SK-N-SH treated with all-trans-retinoic acid at 6 μM for 48 hours (cell line): ENCODE measurements around the gene PLPPR4.

ENCODE experiments used
- ATAC-seq: fragments of 200-7000 bp; cut with Tn5 transposase; 3 replicates; pipeline ENCODE4 v1.9.1; 2020; ENCODE audit warnings: mild to moderate bottlenecking, moderate library complexity
- ARNTL ChIP-seq: fragments of 450-650 bp; formaldehyde crosslinking; IDR thresholded peaks from 2 replicates; pipeline ENCODE4 v1.5.0; 2020; ENCODE audit warnings: low read depth, mild to moderate bottlenecking, moderate library complexity, borderline replicate concordance
- BACH2 ChIP-seq: fragments of 250-450 bp; sonication (Bioruptor Pico); IDR thresholded peaks from 2 replicates; pipeline ENCODE4 v1.9.0; 2021; ENCODE audit warnings: mild to moderate bottlenecking, borderline replicate concordance
- CSDC2 ChIP-seq: fragments of 250-450 bp; sonication (Bioruptor Pico); IDR thresholded peaks from 2 replicates; pipeline ENCODE4 v1.5.0; 2020; ENCODE audit warnings: mild to moderate bottlenecking, moderate library complexity
- GLIS3 ChIP-seq: fragments of 250-450 bp; sonication (Bioruptor Pico); IDR thresholded peaks from 2 replicates; pipeline ENCODE4 v1.5.0; 2020; ENCODE audit warnings: mild to moderate bottlenecking, moderate library complexity
- ISL1 ChIP-seq: fragments of 250-450 bp; sonication (Bioruptor Pico); IDR thresholded peaks from 2 replicates; pipeline ENCODE4 v2.1.2; 2022; ENCODE audit warnings: mild to moderate bottlenecking, moderate library complexity
- OSR1 ChIP-seq: fragments of 250-450 bp; sonication (Bioruptor Pico); IDR thresholded peaks from 2 replicates; pipeline ENCODE4 v1.8.0; 2022; ENCODE audit warnings: moderate library complexity, mild to moderate bottlenecking, inconsistent platforms
- POU6F1 ChIP-seq: fragments of 250-450 bp; sonication (Bioruptor Pico); IDR thresholded peaks from 2 replicates; pipeline ENCODE4 v1.8.0; 2021; ENCODE audit warnings: low read depth, mild to moderate bottlenecking, moderate library complexity, borderline replicate concordance
- PPARA ChIP-seq: fragments of 250-450 bp; sonication (Bioruptor Pico); IDR thresholded peaks from 2 replicates; pipeline ENCODE4 v1.5.0; 2020; ENCODE audit warnings: mild to moderate bottlenecking, borderline replicate concordance
- RARB ChIP-seq: fragments of 250-450 bp; sonication (Bioruptor Pico); IDR thresholded peaks from 2 replicates; pipeline ENCODE4 v1.8.0; 2021; ENCODE audit warnings: mild to moderate bottlenecking, moderate library complexity
- TCF4 ChIP-seq: fragments of 250-450 bp; sonication (Bioruptor Pico); IDR thresholded peaks from 2 replicates; pipeline ENCODE4 v1.8.0; 2021; ENCODE audit warnings: mild to moderate bottlenecking, moderate library complexity, borderline replicate concordance
- TOX ChIP-seq: fragments of 250-450 bp; sonication (Bioruptor Pico); IDR thresholded peaks from 2 replicates; pipeline ENCODE4 v1.8.0; 2021; ENCODE audit warnings: mild to moderate bottlenecking, moderate library complexity, borderline replicate concordance
- ZC3H10 ChIP-seq: fragments of 250-450 bp; sonication (Bioruptor Pico); IDR thresholded peaks from 2 replicates; pipeline ENCODE4 v1.5.1; 2021; ENCODE audit warnings: mild to moderate bottlenecking, moderate library complexity
- ZFP3 ChIP-seq: fragments of 250-450 bp; sonication (Bioruptor Pico); IDR thresholded peaks from 2 replicates; pipeline ENCODE4 v1.5.0; 2020; ENCODE audit warnings: mild to moderate bottlenecking, moderate library complexity
- ZFP30 ChIP-seq: fragments of 450-650 bp; formaldehyde crosslinking; IDR thresholded peaks from 2 replicates; pipeline ENCODE4 v1.5.0; 2022; ENCODE audit warnings: mild to moderate bottlenecking, moderate library complexity
- ZNF565 ChIP-seq: fragments of 450-650 bp; formaldehyde crosslinking; conservative IDR thresholded peaks from 2 replicates; pipeline ENCODE4 v1.5.0; 2020; ENCODE audit warnings: low read depth, mild to moderate bottlenecking, moderate library complexity
- ZNF70 ChIP-seq: fragments of 450-650 bp; formaldehyde crosslinking; IDR thresholded peaks from 2 replicates; pipeline ENCODE4 v1.5.0; 2020; ENCODE audit warnings: mild to moderate bottlenecking, moderate library complexity
- ZNF8 ChIP-seq: fragments of 450-650 bp; formaldehyde crosslinking; IDR thresholded peaks from 2 replicates; pipeline ENCODE4 v1.5.0; 2020; ENCODE audit warnings: mild to moderate bottlenecking, moderate library complexity
- TF ChIP-seq, protein P1 (sequence below): fragments of 250-450 bp; sonication (Bioruptor Pico); IDR thresholded peaks from 2 replicates; pipeline ENCODE4 v1.8.0; 2020; ENCODE audit warnings: mild to moderate bottlenecking, moderate library complexity, borderline replicate concordance
- TF ChIP-seq, protein P2 (sequence below): fragments of 250-450 bp; sonication (Bioruptor Pico); IDR thresholded peaks from 2 replicates; pipeline ENCODE4 v1.5.1; 2020; ENCODE audit warnings: low read depth, mild to moderate bottlenecking, moderate library complexity
- TF ChIP-seq, protein P3 (sequence below): fragments of 250-450 bp; sonication (Bioruptor Pico); IDR thresholded peaks from 2 replicates; pipeline ENCODE4 v1.5.1; 2021; ENCODE audit warnings: mild to moderate bottlenecking, moderate library complexity

The PLPPR4 gene

GRCh38 chr1:99228153-99228552, 36.1 kb upstream of the PLPPR4 start:
- ATAC-seq = no peak
- TF ChIP-seq ZNF70 (CRISPR knock-in tag) (no peak), ARNTL (no peak), OSR1 (no peak), ZC3H10 (CRISPR knock-in tag) (no peak), TOX (CRISPR knock-in tag) (no peak), CSDC2 (CRISPR knock-in tag) (no peak), ISL1 (CRISPR knock-in tag) (no peak), ZNF565 (CRISPR knock-in tag) (no peak), GLIS3 (CRISPR knock-in tag) (no peak), BACH2 (CRISPR knock-in tag) (no peak)

GRCh38 chr1:99229122-99229521, 35.2 kb upstream of the PLPPR4 start:
- TF ChIP-seq, protein P1, sequence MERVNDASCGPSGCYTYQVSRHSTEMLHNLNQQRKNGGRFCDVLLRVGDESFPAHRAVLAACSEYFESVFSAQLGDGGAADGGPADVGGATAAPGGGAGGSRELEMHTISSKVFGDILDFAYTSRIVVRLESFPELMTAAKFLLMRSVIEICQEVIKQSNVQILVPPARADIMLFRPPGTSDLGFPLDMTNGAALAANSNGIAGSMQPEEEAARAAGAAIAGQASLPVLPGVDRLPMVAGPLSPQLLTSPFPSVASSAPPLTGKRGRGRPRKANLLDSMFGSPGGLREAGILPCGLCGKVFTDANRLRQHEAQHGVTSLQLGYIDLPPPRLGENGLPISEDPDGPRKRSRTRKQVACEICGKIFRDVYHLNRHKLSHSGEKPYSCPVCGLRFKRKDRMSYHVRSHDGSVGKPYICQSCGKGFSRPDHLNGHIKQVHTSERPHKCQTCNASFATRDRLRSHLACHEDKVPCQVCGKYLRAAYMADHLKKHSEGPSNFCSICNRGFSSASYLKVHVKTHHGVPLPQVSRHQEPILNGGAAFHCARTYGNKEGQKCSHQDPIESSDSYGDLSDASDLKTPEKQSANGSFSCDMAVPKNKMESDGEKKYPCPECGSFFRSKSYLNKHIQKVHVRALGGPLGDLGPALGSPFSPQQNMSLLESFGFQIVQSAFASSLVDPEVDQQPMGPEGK (CRISPR knock-in tag) = no peak
- TF ChIP-seq ISL1 (CRISPR knock-in tag) = no peak
- TF ChIP-seq RARB = no peak
- TF ChIP-seq ZNF565 (CRISPR knock-in tag) = no peak
- TF ChIP-seq BACH2 (CRISPR knock-in tag) = no peak
- TF ChIP-seq GLIS3 (CRISPR knock-in tag) = no peak
- TF ChIP-seq POU6F1 = no peak
- TF ChIP-seq, protein P2, sequence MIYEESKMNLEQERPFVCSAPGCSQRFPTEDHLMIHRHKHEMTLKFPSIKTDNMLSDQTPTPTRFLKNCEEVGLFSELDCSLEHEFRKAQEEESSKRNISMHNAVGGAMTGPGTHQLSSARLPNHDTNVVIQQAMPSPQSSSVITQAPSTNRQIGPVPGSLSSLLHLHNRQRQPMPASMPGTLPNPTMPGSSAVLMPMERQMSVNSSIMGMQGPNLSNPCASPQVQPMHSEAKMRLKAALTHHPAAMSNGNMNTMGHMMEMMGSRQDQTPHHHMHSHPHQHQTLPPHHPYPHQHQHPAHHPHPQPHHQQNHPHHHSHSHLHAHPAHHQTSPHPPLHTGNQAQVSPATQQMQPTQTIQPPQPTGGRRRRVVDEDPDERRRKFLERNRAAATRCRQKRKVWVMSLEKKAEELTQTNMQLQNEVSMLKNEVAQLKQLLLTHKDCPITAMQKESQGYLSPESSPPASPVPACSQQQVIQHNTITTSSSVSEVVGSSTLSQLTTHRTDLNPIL (CRISPR knock-in tag) = no peak
- TF ChIP-seq, protein P3, sequence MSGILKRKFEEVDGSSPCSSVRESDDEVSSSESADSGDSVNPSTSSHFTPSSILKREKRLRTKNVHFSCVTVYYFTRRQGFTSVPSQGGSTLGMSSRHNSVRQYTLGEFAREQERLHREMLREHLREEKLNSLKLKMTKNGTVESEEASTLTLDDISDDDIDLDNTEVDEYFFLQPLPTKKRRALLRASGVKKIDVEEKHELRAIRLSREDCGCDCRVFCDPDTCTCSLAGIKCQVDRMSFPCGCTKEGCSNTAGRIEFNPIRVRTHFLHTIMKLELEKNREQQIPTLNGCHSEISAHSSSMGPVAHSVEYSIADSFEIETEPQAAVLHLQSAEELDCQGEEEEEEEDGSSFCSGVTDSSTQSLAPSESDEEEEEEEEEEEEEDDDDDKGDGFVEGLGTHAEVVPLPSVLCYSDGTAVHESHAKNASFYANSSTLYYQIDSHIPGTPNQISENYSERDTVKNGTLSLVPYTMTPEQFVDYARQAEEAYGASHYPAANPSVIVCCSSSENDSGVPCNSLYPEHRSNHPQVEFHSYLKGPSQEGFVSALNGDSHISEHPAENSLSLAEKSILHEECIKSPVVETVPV (CRISPR knock-in tag) = no peak
- TF ChIP-seq ZFP3 (CRISPR knock-in tag) = no peak
- TF ChIP-seq PPARA (CRISPR knock-in tag) = no peak
- no peak for TF ChIP-seq ZFP30 (CRISPR knock-in tag)
- no peak for TF ChIP-seq ZC3H10 (CRISPR knock-in tag)
- no peak for TF ChIP-seq CSDC2 (CRISPR knock-in tag)
- no peak for ATAC-seq

DNA sequence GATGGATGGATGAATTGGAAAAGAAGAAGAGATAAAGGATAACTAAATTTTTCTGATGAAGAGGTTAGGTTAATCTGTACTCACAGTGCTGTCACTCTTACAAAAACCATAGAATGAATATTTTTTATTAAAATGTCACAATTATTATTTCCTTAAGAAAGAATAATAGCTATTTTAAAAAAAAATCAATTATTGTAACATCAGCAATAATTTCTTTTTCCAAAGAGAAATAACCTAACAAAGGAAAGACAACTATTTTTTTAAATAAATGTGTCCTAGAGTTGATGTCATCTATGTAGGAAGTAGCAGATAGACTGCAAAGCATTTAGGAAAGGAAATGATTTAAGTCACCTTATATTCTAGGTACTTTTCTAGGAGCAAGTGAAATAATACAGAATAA, 33.6 kb upstream of the PLPPR4 start:
- no peak for TF ChIP-seq GLIS3 (CRISPR knock-in tag)
- TF ChIP-seq TOX (CRISPR knock-in tag) = no peak
- TF ChIP-seq, protein P1 (CRISPR knock-in tag) = no peak
- TF ChIP-seq ZNF565 (CRISPR knock-in tag) = no peak
- TF ChIP-seq RARB = no peak
- TF ChIP-seq TCF4 = no peak
- no peak for TF ChIP-seq ZNF8
- TF ChIP-seq BACH2 (CRISPR knock-in tag) = no peak
- no peak for TF ChIP-seq CSDC2 (CRISPR knock-in tag)
- TF ChIP-seq ZFP30 (CRISPR knock-in tag) = no peak
- TF ChIP-seq, protein P3 (CRISPR knock-in tag) = no peak
- TF ChIP-seq OSR1 = no peak
- ATAC-seq = no peak
